Measurements from ENCODE around the gene OCRL. TPM values are rescaled to one million over a fixed set of nuclear protein-coding genes. Genes with fewer than 3 reads are reported as not detected.

Gene OCRL
- total RNA-seq, 1 donor from 2014 or later: 25.3 TPM

DNA sequence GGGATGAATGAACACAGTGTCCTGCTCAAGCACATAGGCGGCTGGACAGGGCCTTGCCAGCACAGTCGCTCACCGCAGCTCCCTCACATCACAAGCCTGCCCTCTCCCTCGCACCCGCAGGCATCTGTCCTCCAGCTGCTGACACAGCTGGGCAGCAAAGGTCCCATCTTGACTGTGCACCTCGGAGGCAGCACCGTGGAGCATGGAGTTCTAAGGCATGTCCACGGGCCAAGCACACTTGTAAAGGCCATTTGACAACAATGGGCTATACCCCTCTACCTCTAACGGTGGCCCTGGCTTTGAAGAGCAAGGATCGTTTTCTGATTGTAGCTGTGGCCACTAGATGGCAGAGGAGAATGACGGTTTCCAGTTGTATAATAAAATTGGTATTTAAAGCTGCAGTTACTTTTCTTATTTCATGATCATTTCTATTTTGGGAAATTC, 60.9 kb downstream of the OCRL start:
- no peak overlapping the region for H3K27ac ChIP-seq
- Mint-ChIP-seq H3K27ac (peak overlapping the region; percentile 86), H3K36me3 (peaks cover 8% of the 10 kb centered on the region), H3K4me1 (peaks cover 28% of the 10 kb centered on the region), H3K9me3 (no peaks in the 10 kb centered on the region), H3K4me3 (no peak overlapping the region), H3K27me3 (ENCODE audit: insufficient read depth, low read depth) (peaks cover 10% of the 10 kb centered on the region)
- DNase-seq (ENCODE audit: low spot score): peak; percentile 35
- H3K36me3 ChIP-seq: no peaks in the 10 kb centered on the region
- H4K20me1 ChIP-seq (ENCODE audit: low read depth): no peaks in the 10 kb centered on the region
- no peaks in the 10 kb centered on the region for H3K79me2 ChIP-seq (ENCODE audit: low read depth)
- H3F3A ChIP-seq (ENCODE audit: low read depth): peaks cover 4% of the 10 kb centered on the region
- H3K9ac ChIP-seq: no peak overlapping the region
- H3K4me2 ChIP-seq: no peak overlapping the region
- no peaks in the 10 kb centered on the region for H3K9me3 ChIP-seq (ENCODE audit: low read depth)
- no peak overlapping the region for H3K4me3 ChIP-seq
- no peaks in the 10 kb centered on the region for H3K27me3 ChIP-seq
- no peak overlapping the region for H2AFZ ChIP-seq (replicated peaks)
- no peaks in the 10 kb centered on the region for H3K4me1 ChIP-seq
- TF ChIP-seq EZH2phosphoT487 (IDR thresholded peaks at IDR 0.05) (no peak), EZH2 (IDR thresholded peaks at IDR 0.05) (no peak)
- TF ChIP-seq, protein P1, sequence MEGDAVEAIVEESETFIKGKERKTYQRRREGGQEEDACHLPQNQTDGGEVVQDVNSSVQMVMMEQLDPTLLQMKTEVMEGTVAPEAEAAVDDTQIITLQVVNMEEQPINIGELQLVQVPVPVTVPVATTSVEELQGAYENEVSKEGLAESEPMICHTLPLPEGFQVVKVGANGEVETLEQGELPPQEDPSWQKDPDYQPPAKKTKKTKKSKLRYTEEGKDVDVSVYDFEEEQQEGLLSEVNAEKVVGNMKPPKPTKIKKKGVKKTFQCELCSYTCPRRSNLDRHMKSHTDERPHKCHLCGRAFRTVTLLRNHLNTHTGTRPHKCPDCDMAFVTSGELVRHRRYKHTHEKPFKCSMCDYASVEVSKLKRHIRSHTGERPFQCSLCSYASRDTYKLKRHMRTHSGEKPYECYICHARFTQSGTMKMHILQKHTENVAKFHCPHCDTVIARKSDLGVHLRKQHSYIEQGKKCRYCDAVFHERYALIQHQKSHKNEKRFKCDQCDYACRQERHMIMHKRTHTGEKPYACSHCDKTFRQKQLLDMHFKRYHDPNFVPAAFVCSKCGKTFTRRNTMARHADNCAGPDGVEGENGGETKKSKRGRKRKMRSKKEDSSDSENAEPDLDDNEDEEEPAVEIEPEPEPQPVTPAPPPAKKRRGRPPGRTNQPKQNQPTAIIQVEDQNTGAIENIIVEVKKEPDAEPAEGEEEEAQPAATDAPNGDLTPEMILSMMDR (IDR thresholded peaks at IDR 0.05): peak; percentile 57

DNA sequence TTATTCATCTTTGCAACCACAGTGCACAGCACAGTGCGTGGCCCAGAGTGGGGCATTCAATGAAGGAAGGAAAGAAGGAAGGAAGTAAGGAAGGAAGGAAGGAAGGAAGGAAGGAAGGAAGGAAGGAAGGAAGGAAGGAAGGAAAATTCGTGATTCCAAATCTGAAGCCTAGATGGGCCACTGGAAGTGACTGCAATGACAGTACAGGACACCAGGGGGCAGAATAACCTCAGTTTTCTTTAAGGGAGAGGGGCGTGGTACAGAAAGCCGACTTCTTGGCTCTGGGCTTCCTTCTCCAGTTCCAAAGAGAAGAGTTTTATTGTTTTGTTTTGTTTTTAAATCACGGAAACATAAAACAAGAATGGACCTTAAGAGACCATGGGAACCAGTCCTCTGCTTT, 66.9 kb downstream of the OCRL start:
- Histone ChIP-seq H3K9ac (no peak overlapping the region), H3K4me2 (no peak overlapping the region), H3K9me3 (ENCODE audit: low read depth) (no peaks in the 10 kb centered on the region), H3K79me2 (ENCODE audit: low read depth) (no peaks in the 10 kb centered on the region), H3K36me3 (no peaks in the 10 kb centered on the region), H3F3A (ENCODE audit: low read depth) (no peaks in the 10 kb centered on the region), H3K27ac (no peak overlapping the region), H2AFZ (replicated peaks) (no peak overlapping the region), H4K20me1 (ENCODE audit: low read depth) (no peaks in the 10 kb centered on the region), H3K27me3 (no peaks in the 10 kb centered on the region), H3K4me3 (no peak overlapping the region), H3K4me1 (no peaks in the 10 kb centered on the region)
- no peak overlapping the region for H3K27ac Mint-ChIP-seq
- peaks cover 4% of the 10 kb centered on the region for H3K36me3 Mint-ChIP-seq
- DNase-seq (ENCODE audit: low spot score): peak; percentile 63
- no peak for TF ChIP-seq EZH2 (IDR thresholded peaks at IDR 0.05)
- TF ChIP-seq, protein P1 (IDR thresholded peaks at IDR 0.05): peak; percentile 68
- H3K4me3 Mint-ChIP-seq: peak overlapping the region; percentile 16
- peaks cover 17% of the 10 kb centered on the region for H3K27me3 Mint-ChIP-seq (ENCODE audit: insufficient read depth, low read depth)
- H3K4me1 Mint-ChIP-seq: peaks cover 27% of the 10 kb centered on the region
- peaks cover 2% of the 10 kb centered on the region for H3K9me3 Mint-ChIP-seq

DNA sequence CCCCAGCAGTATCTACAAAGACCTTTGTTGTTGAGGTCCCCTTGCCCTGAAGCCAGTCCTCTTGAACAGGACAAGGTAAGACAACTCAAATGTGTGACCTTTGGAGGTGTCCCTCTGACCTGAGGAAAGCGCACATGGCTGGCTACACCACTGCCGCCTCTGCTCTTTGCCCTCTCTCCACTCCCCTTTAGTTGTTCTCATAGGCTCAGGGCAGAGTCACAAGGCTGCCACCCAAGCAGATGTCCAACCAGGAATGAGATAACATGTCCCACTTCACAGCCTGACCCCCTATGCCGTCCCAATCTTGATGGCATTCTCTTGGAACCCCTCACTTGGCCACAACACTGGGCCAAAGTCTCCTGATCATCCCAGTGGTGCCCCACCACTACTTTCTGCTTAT, 68.4 kb downstream of the OCRL start:
- no peaks in the 10 kb centered on the region for H3K9me3 ChIP-seq (ENCODE audit: low read depth)
- Mint-ChIP-seq H3K27ac (peak overlapping the region; percentile 53), H3K27me3 (ENCODE audit: insufficient read depth, low read depth) (peaks cover 15% of the 10 kb centered on the region), H3K4me3 (no peak overlapping the region), H3K9me3 (peaks cover 2% of the 10 kb centered on the region), H3K36me3 (no peaks in the 10 kb centered on the region), H3K4me1 (peaks cover 16% of the 10 kb centered on the region)
- no peak overlapping the region for H3K4me2 ChIP-seq
- no peaks in the 10 kb centered on the region for H3K36me3 ChIP-seq
- TF ChIP-seq, protein P1 (IDR thresholded peaks at IDR 0.05): no peak
- TF ChIP-seq EZH2 (IDR thresholded peaks at IDR 0.05) (no peak), EZH2phosphoT487 (IDR thresholded peaks at IDR 0.05) (no peak)
- no peaks in the 10 kb centered on the region for H3K27me3 ChIP-seq
- no peak overlapping the region for H3K4me3 ChIP-seq
- H3K27ac ChIP-seq: no peak overlapping the region
- H3K9ac ChIP-seq: no peak overlapping the region
- no peaks in the 10 kb centered on the region for H4K20me1 ChIP-seq (ENCODE audit: low read depth)
- H3K4me1 ChIP-seq: no peaks in the 10 kb centered on the region
- DNase-seq (ENCODE audit: low spot score): no peak
- no peaks in the 10 kb centered on the region for H3K79me2 ChIP-seq (ENCODE audit: low read depth)
- H2AFZ ChIP-seq (replicated peaks): no peak overlapping the region
- no peaks in the 10 kb centered on the region for H3F3A ChIP-seq (ENCODE audit: low read depth)
